ENCODE results near the gene SAFB.

- TF ChIP-seq CHD2 (IDR thresholded peaks at IDR 0.05; ENCODE audit: low read length, partially characterized antibody): no peak
- no peak for TF ChIP-seq PHF8 (IDR thresholded peaks at IDR 0.05; ENCODE audit: borderline replicate concordance, low read depth)
- no peak for TF ChIP-seq KDM5A (IDR thresholded peaks at IDR 0.05)
Observed at GRCh38 chr19:5673752-5674151, 50.9 kb downstream of the SAFB start.
